Fibroblast of pulmonary artery (primary cell): Measurements from ENCODE around the gene RAB37.

Source experiments
- DNase-seq: peaks from one replicate; pipeline ENCODE4 v3.0.0-alpha.2; 2010; ENCODE audit warnings: low read depth
- H3K4me3 ChIP-seq: replicated peaks from 2 replicates; pipeline ENCODE4 v1.5.1; 2011; ENCODE audit warnings: low read depth, mild to moderate bottlenecking, control low read depth, low read length, moderate library complexity
- TF ChIP-seq, protein P1 (sequence below): IDR thresholded peaks from 2 replicates; pipeline ENCODE4 v1.5.1; 2011; ENCODE audit warnings: mild to moderate bottlenecking, control low read depth, low read length, inconsistent platforms; ENCODE audit errors: missing control alignments

The RAB37 gene

DNA sequence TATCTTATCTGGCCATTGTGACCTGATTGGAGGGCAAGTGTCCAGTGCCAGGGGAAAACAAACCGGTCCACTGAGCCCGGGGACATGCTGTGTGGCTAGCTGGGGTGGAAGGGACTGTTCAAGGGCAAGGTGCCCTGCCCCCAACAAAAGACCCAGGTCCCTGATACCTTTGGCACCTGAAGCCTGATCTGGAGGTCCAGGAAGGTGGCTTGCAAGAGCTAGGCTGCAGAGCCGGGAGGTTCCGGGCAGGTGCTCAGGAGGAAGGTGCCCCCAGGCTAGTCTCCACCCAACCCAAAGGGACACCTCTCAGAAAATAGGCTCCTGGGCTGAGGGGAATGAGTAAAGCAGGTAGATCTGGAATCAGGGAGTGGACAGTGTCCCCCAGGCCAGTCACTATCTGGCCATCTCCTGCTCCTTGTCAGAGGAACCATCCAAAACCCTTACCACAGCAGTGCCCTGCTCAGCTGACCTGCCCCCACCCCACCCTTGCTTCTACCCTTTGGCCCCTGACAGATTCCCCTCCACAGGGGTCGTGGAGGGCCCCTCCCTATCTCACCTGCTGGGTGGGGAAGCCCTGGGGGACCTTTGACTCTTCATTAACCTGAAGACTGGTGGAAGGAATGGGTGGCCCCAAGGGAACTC lies 32.9 kb downstream of the RAB37 start:
- DNase-seq, result no peak
- no peak overlapping the region for H3K4me3 ChIP-seq
- TF ChIP-seq, protein P1, sequence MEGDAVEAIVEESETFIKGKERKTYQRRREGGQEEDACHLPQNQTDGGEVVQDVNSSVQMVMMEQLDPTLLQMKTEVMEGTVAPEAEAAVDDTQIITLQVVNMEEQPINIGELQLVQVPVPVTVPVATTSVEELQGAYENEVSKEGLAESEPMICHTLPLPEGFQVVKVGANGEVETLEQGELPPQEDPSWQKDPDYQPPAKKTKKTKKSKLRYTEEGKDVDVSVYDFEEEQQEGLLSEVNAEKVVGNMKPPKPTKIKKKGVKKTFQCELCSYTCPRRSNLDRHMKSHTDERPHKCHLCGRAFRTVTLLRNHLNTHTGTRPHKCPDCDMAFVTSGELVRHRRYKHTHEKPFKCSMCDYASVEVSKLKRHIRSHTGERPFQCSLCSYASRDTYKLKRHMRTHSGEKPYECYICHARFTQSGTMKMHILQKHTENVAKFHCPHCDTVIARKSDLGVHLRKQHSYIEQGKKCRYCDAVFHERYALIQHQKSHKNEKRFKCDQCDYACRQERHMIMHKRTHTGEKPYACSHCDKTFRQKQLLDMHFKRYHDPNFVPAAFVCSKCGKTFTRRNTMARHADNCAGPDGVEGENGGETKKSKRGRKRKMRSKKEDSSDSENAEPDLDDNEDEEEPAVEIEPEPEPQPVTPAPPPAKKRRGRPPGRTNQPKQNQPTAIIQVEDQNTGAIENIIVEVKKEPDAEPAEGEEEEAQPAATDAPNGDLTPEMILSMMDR, result no peak

DNA sequence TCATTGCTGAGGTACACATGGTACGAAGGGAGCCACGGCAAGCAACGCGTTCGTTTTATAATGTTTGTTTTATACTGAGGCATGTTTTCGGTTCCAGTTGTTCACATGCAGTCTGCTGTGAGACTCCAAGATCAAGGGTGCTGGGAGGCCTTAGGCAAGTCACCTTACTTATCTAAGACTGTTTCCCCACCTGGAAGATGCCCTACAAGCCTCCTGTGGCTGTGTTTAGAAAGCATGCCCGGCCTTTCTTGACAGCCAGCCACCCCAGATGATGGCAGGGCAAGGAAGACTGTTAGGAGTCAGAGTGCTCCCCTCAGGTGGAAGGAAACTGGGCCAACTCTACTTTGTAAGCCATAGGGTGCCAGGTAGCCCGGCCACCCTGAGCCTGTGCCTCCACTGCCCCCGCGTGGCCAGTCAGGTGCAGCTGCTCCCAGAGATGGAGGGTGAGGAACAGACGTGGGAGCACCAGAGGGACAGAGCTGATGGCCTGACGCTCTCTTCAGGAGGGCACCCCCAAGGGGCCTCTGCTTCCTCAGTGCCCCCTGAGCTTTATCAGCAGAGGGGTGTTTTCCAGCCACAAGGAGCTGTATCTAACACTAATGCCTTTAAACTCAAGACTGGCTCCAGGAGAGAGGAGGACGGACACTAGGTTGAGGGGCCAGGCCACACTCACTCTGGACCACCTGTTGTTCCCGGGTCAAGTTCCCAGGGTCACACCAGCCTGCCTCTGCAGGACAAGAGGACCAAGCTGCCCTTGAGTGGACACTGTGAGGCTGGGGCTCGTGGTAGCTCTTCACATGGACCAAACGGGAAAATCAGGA lies 33.7 kb downstream of the RAB37 start:
- H3K4me3 ChIP-seq, result no peak overlapping the region
- DNase-seq, result peak; percentile 52
- TF ChIP-seq, protein P1, result peak; percentile 80

DNA sequence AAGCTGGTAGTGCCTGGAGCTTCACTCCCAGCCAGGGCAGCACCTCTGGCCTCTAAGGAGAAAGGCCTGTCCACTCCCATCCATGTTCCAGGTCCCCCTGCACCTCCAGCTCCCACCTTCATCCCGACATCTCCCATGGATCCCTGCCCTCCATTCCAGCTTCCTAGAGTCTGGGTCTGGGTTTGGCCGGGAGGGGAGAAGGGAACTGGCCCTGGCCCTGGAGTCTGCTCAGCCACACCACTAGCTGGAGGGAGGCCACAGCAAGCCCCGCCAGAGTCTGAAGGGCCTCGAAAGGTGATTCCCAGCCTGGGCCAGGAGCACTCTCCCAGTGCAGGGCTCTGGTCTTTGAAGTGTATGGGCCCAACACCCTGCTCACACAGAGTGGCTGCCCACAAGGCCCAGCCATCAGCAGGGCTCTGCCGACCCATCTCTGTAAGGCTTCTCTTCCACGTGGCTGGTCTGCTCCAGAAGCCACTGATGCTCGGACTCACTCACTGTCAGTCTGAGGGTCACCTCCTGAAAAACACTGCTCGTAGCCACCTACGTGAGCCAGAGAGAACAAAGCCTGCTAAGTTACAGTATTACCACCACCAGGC lies 34.4 kb downstream of the RAB37 start:
- TF ChIP-seq, protein P1, result no peak
- DNase-seq, result no peak
- no peak overlapping the region for H3K4me3 ChIP-seq

DNA sequence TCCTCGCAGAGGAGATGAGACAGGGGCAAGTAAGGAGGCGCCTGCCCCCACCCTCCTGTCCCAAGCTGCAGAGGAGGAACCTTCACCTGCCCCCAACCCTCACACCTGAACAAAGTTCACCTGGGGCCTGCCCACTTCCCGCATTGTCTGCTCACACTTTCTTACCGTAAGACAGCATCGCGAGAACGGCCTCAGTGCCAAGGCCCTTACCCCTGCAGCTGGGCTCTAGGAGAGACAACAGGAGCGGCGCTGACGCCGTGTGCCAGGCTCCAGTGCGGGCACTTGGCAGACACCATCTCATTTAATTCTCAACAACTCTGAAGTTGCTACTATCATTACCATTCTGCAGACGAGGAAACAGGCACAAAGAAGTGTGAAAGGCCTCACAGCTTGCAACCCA lies 35.0 kb downstream of the RAB37 start:
- DNase-seq, result no peak

DNA sequence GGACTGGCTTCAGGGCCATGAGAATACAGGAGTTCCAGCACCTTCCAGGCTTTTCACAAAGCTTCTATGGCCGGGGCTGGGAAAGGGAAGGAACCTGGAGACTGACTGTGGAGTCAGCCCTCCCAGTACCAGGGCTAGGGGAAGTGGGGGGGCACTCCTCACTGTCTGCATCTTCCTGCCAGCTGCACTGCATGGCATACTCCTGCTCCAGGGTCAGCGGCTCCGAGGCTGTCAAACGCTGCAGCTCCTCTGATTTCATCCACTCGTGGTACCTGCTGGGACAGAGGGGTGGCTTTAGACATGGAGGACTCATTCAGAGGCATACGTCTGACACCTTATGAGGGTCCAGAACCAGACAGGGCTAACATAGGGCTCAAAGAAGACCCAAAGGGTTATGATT lies 36.4 kb downstream of the RAB37 start:
- DNase-seq, result no peak
- H3K4me3 ChIP-seq, result no peak overlapping the region
- TF ChIP-seq, protein P1, result no peak

More for the DNA sequence above, 35.0 kb downstream of the RAB37 start:
- TF ChIP-seq, protein P1, result no peak
- H3K4me3 ChIP-seq, result no peak overlapping the region

DNA sequence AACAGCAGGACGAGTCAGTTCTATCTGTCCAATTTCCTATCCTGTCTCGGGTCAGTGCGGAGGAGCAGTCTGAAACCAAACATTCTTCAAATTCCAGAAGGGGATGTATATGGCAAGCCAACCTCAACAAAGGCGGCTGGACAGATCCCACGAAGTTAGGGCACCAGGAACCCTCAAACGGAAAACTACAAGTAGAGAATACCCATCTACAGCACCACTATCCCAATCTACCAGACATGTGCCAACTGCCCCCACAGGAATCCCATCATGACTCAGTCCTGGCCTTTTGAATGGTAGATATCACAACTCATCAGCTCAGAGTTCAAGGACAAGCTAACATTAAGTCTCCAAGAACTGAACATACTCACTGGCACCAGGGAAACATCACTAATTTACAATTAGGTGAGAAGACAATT lies 36.8 kb downstream of the RAB37 start:
- TF ChIP-seq, protein P1, result no peak
- peak; percentile 73 for DNase-seq
- H3K4me3 ChIP-seq, result no peak overlapping the region
